GM23338 (cell line): Measurements from ENCODE around the gene RGS7. TPM values are rescaled to one million over a fixed set of nuclear protein-coding genes. Genes with fewer than 3 reads are reported as not detected.

Source experiments
- ATAC-seq: fragments of 200-7000 bp; cut with Tn5 transposase; 3 replicates; pipeline ENCODE4 v1.9.1; 2020
- DNase-seq: peaks from one replicate; pipeline ENCODE4 v3.0.0-alpha.2; 2015; ENCODE audit warnings: low spot score
- H2AFZ ChIP-seq: fragments of 200-600 bp; sonication (generic); 2 replicates; pipeline ENCODE4 v1.8.0; 2016; ENCODE audit warnings: antibody characterized with exemption, mild to moderate bottlenecking, moderate library complexity
- H3F3A ChIP-seq: fragments of 200-600 bp; sonication (generic); replicated peaks from 2 replicates; pipeline ENCODE4 v1.8.0; 2017; ENCODE audit warnings: antibody characterized with exemption, mixed run types, low read depth
- H3K27ac ChIP-seq: fragments of 200-600 bp; sonication (generic); 2 replicates; pipeline ENCODE4 v1.6.1; 2016; ENCODE audit warnings: low read depth
- H3K27me3 ChIP-seq: fragments of 200-600 bp; sonication (generic); 2 replicates; pipeline ENCODE4 v1.8.0; 2016; ENCODE audit warnings: mild to moderate bottlenecking, mixed run types, moderate library complexity; ENCODE audit not compliant: insufficient read depth
- H3K36me3 ChIP-seq: fragments of 200-600 bp; sonication (generic); 2 replicates; pipeline ENCODE4 v1.8.0; 2016; ENCODE audit warnings: mild to moderate bottlenecking; ENCODE audit not compliant: insufficient read depth
- H3K4me1 ChIP-seq: fragments of 200-600 bp; sonication (generic); 2 replicates; pipeline ENCODE4 v1.8.0; 2016; ENCODE audit warnings: mild to moderate bottlenecking, moderate library complexity; ENCODE audit not compliant: insufficient read depth
- H3K4me2 ChIP-seq: fragments of 200-600 bp; sonication (generic); 2 replicates; pipeline ENCODE4 v1.7.1; 2017; ENCODE audit warnings: mixed run types
- H3K4me3 ChIP-seq: fragments of 200-600 bp; sonication (generic); 2 replicates; pipeline ENCODE4 v1.6.1; 2016; ENCODE audit warnings: mixed run types
- H3K79me2 ChIP-seq: fragments of 200-600 bp; sonication (generic); replicated peaks from 2 replicates; pipeline ENCODE4 v1.8.0; 2017; ENCODE audit warnings: mild to moderate bottlenecking; ENCODE audit not compliant: insufficient read depth
- H3K9me2 ChIP-seq: fragments of 200-600 bp; sonication (generic); 2 replicates; pipeline ENCODE4 v1.8.0; 2017; ENCODE audit not compliant: insufficient read depth
- H4K20me1 ChIP-seq: fragments of 200-600 bp; sonication (generic); replicated peaks from 2 replicates; pipeline ENCODE4 v1.8.0; 2017; ENCODE audit warnings: mild to moderate bottlenecking; ENCODE audit not compliant: insufficient read depth
- H3K27ac Mint-ChIP-seq: 2 replicates; pipeline ENCODE4 v1.8.0; 2020; ENCODE audit warnings: inconsistent platforms, mild to moderate bottlenecking, moderate library complexity, mixed read lengths
- H3K27me3 Mint-ChIP-seq: 3 replicates; pipeline ENCODE4 v1.8.0; 2022; ENCODE audit warnings: low read depth, mild to moderate bottlenecking, moderate library complexity, mixed read lengths, inconsistent platforms; ENCODE audit not compliant: insufficient read depth, poor library complexity
- H3K36me3 Mint-ChIP-seq: 3 replicates; pipeline ENCODE4 v1.8.0; 2021; ENCODE audit warnings: low read depth, mild to moderate bottlenecking, inconsistent platforms, moderate library complexity, mixed read lengths
- H3K4me1 Mint-ChIP-seq: 3 replicates; pipeline ENCODE4 v1.8.0; 2020; ENCODE audit warnings: mild to moderate bottlenecking, inconsistent platforms, mixed read lengths
- H3K4me3 Mint-ChIP-seq: 3 replicates; pipeline ENCODE4 v1.8.0; 2021; ENCODE audit warnings: moderate library complexity, mild to moderate bottlenecking, inconsistent platforms, mixed read lengths
- H3K9me3 Mint-ChIP-seq: 3 replicates; pipeline ENCODE4 v1.8.0; 2020; ENCODE audit warnings: moderate library complexity, mild to moderate bottlenecking, inconsistent platforms, mixed read lengths
- CTCF ChIP-seq, 2 experiments: fragments of 200-600 bp in 1 of 2; sonication (generic) in 1 of 2; conservative IDR thresholded peaks; 2 replicates each; pipeline versions ENCODE4 v1.5.1 to v1.6.1; 2016 to 2017; ENCODE audit warnings: antibody characterized with exemption in 2 of 2, low read depth in 2 of 2, mild to moderate bottlenecking in 2 of 2, moderate library complexity in 1 of 2
- EZH2 ChIP-seq: fragments of 200-600 bp; sonication (generic); IDR thresholded peaks from one replicate; pipeline ENCODE4 v1.8.0; 2017; ENCODE audit warnings: antibody characterized with exemption, mild to moderate bottlenecking, low read depth; ENCODE audit not compliant: unreplicated experiment
- JUNB ChIP-seq: IDR thresholded peaks from one replicate; pipeline ENCODE4 v1.6.1; 2016; ENCODE audit warnings: antibody characterized with exemption; ENCODE audit not compliant: unreplicated experiment
- NANOG ChIP-seq: IDR thresholded peaks from 2 replicates; pipeline ENCODE4 v1.6.1; 2016; ENCODE audit warnings: antibody characterized with exemption, borderline replicate concordance
- POLR2AphosphoS5 ChIP-seq: IDR thresholded peaks from 2 replicates; pipeline ENCODE4 v1.6.1; 2016; ENCODE audit warnings: antibody characterized with exemption, low read depth
- ZNF114 ChIP-seq: fragments of 250-450 bp; sonication (Bioruptor Pico); IDR thresholded peaks from 2 replicates; pipeline ENCODE4 v1.5.0; 2020; ENCODE audit warnings: mild to moderate bottlenecking, moderate library complexity
- ZNF331 ChIP-seq: fragments of 250-450 bp; sonication (Bioruptor Pico); IDR thresholded peaks from 2 replicates; pipeline ENCODE4 v1.5.0; 2020; ENCODE audit warnings: low read depth, mild to moderate bottlenecking, moderate library complexity
- polyA plus RNA-seq: library from polyadenylated mRNA; unstranded; fragments of >200 nt; fragmentation: Nextera tagmentation; extraction: Ambion mirVana; gene quantifications from 2 replicates; pipeline ENCODE4 v1.2.1, GENCODE V29; 2016
- total RNA-seq: library from RNA; depleted of rRNA; stranded (reverse); fragments of >200 nt; shearing (Covaris generic); gene quantifications from 2 replicates; pipeline ENCODE4 v1.2.3, GENCODE V29; 2014
- TF ChIP-seq, protein P1 (sequence below): IDR thresholded peaks from 2 replicates; pipeline ENCODE4 v1.6.1; 2016; ENCODE audit warnings: antibody characterized with exemption

RGS7 gene
- total and polyA plus RNA-seq, 2 experiments from 2014 or later = 2.0 to 2.2 TPM

DNA sequence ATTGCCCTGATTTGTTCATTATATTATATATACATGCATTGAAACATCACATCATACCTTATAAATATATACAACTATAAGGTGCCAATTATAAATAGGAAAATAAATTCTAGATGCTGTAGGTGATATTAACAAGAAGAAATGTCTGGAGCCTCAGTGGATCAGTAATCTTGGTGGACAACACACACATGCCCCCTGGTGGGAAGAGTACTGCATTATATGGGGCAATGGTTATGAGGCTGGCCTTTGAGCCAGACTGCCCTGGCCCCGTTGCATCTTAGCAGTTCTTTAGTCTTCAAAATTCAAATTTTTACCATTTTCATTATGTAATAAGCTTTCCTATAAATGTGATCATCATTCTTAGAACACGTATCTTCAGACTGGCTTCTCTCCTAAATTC, 410.1 kb downstream of the RGS7 start:
- TF ChIP-seq ZNF331 (CRISPR knock-in tag) (no peak), CTCF (conservative IDR thresholded peaks at IDR 0.05; ENCODE audit: low read depth in 2 of 2) (peak; percentile 53 to 65)
- Histone ChIP-seq H3K4me2 (no peak overlapping the region), H3K79me2 (no peaks in the 10 kb centered on the region), H3K36me3 (no peaks in the 10 kb centered on the region), H3K9me2 (no peaks in the 10 kb centered on the region), H3K27ac (no peak overlapping the region), H3K4me1 (no peaks in the 10 kb centered on the region), H3K27me3 (no peaks in the 10 kb centered on the region), H2AFZ (no peak overlapping the region), H3F3A (no peaks in the 10 kb centered on the region), H4K20me1 (no peaks in the 10 kb centered on the region), H3K4me3 (no peak overlapping the region)
- Mint-ChIP-seq H3K36me3 (no peaks in the 10 kb centered on the region), H3K27me3 (no peaks in the 10 kb centered on the region), H3K4me3 (no peak overlapping the region), H3K9me3 (no peaks in the 10 kb centered on the region), H3K27ac (no peak overlapping the region), H3K4me1 (no peaks in the 10 kb centered on the region)
- ATAC-seq = no peak
- peak; percentile 69 for DNase-seq

DNA sequence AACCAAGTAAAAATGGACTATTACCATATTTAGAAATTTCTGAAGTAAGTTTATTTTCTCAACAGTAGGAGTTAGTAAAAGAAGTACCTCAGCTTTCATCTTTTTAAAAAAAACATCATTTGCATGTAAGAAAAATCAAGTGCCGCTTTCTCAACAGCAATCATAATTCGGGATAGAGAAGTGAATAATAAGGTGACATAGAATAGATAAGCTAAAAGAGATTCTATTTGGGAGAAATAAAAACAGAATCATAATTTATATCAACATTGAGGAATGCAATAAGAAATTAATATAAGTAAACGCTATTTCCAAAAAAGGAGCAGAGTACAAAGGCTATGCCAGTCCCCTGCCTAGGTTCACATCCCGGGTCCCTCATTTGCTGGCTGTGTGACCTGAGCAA, 414.1 kb downstream of the RGS7 start:
- H3F3A ChIP-seq = no peaks in the 10 kb centered on the region

More for the DNA sequence above, 414.1 kb downstream of the RGS7 start:
- no peak overlapping the region for H3K4me2 ChIP-seq
- no peaks in the 10 kb centered on the region for H3K4me1 ChIP-seq
- Mint-ChIP-seq H3K36me3 (peaks cover 10% of the 10 kb centered on the region; the same call in 2 of the 3 replicates), H3K27me3 (peaks cover 2% of the 10 kb centered on the region), H3K9me3 (peaks cover 18% of the 10 kb centered on the region; the same call in 2 of the 3 replicates), H3K4me3 (no peak overlapping the region), H3K27ac (no peak overlapping the region), H3K4me1 (no peaks in the 10 kb centered on the region)
- H3K79me2 ChIP-seq = no peaks in the 10 kb centered on the region
- H2AFZ ChIP-seq = no peak overlapping the region
- TF ChIP-seq ZNF331 (CRISPR knock-in tag) (no peak), POLR2AphosphoS5 (no peak), NANOG (no peak), ZNF114 (CRISPR knock-in tag) (no peak), EZH2 (no peak), JUNB (no peak), CTCF (conservative IDR thresholded peaks at IDR 0.05; ENCODE audit: low read depth in 2 of 2) (no peak)
- TF ChIP-seq, protein P1, sequence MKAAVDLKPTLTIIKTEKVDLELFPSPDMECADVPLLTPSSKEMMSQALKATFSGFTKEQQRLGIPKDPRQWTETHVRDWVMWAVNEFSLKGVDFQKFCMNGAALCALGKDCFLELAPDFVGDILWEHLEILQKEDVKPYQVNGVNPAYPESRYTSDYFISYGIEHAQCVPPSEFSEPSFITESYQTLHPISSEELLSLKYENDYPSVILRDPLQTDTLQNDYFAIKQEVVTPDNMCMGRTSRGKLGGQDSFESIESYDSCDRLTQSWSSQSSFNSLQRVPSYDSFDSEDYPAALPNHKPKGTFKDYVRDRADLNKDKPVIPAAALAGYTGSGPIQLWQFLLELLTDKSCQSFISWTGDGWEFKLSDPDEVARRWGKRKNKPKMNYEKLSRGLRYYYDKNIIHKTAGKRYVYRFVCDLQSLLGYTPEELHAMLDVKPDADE = no peak
- ATAC-seq (no peak), DNase-seq (no peak)
- H3K36me3 ChIP-seq = peaks cover 3% of the 10 kb centered on the region
- H3K4me3 ChIP-seq = no peak overlapping the region
- H4K20me1 ChIP-seq = no peaks in the 10 kb centered on the region
- no peaks in the 10 kb centered on the region for H3K27me3 ChIP-seq
- no peaks in the 10 kb centered on the region; the same call in 1 of the 2 replicates for H3K9me2 ChIP-seq
- H3K27ac ChIP-seq = no peak overlapping the region
